HepG2 (cell line): Measurements from ENCODE around the gene PLIN5. TPM values are rescaled to one million over a fixed set of nuclear protein-coding genes. Genes with fewer than 3 reads are reported as not detected.

Experiments used
- HMGXB3 ChIP-seq: sonication (generic); formaldehyde crosslinking; IDR thresholded peaks from 2 replicates; pipeline ENCODE4 v1.4.0; 2020; ENCODE audit warnings: missing genetic modification reagents, borderline replicate concordance
- HNF4A ChIP-seq: sonication (generic); formaldehyde crosslinking; IDR thresholded peaks from 2 replicates; pipeline ENCODE4 v1.4.0; 2020; ENCODE audit warnings: missing genetic modification reagents
- HOXA5 ChIP-seq: sonication (generic); formaldehyde crosslinking; IDR thresholded peaks from 2 replicates; pipeline ENCODE4 v1.4.0; 2020; ENCODE audit warnings: missing genetic modification reagents
- RAD21 ChIP-seq: fragments of 450-650 bp; formaldehyde crosslinking; IDR thresholded peaks from 2 replicates; pipeline ENCODE4 v1.5.0; 2020; ENCODE audit warnings: mild to moderate bottlenecking
- RARA ChIP-seq: IDR thresholded peaks from 2 replicates; pipeline ENCODE4 v1.6.1; 2016; ENCODE audit warnings: missing genetic modification reagents, missing compliant biosample characterization
- ZMYM2 ChIP-seq: sonication (generic); formaldehyde crosslinking; IDR thresholded peaks from 2 replicates; pipeline ENCODE4 v1.8.0; 2022; ENCODE audit warnings: mild to moderate bottlenecking, missing genetic modification reagents
- ZNF253 ChIP-seq: sonication (generic); formaldehyde crosslinking; IDR thresholded peaks from 2 replicates; pipeline ENCODE4 v1.8.0; 2022; ENCODE audit warnings: mild to moderate bottlenecking, missing genetic modification reagents, borderline replicate concordance
- ZNF687 ChIP-seq: sonication (generic); formaldehyde crosslinking; IDR thresholded peaks from 2 replicates; pipeline ENCODE4 v1.5.1; 2020; ENCODE audit warnings: mild to moderate bottlenecking, missing genetic modification reagents, moderate library complexity
- polyA plus RNA-seq, 8 experiments: library from polyadenylated mRNA; depleted of rRNA in 3 of 8; stranded (reverse) in 7 of 8; unstranded in 1 of 8; fragments of >200 nt; fragmentation: Illumina TruSeq in 4 of 8; extraction: Trizol in 4 of 8; gene quantifications; 2 replicates each; pipeline versions ENCODE4 v1.2.1 to v1.2.3, GENCODE V29; 2011 to 2016; ENCODE audit warnings: low read depth in 4 of 8, missing spikeins in 1 of 8, mixed read lengths in 1 of 8; ENCODE audit not compliant: insufficient read depth in 1 of 8
- total RNA-seq, 5 experiments: library from RNA; depleted of rRNA; stranded (reverse); fragments of >200 nt; fragmentation: Illumina TruSeq; extraction: Trizol; gene quantifications; 2 replicates each; pipeline ENCODE4 v1.2.3, GENCODE V29; 2016; ENCODE audit warnings: low read depth in 1 of 5
- TF ChIP-seq, protein P1 (sequence below): sonication (generic); formaldehyde crosslinking; IDR thresholded peaks from 2 replicates; pipeline ENCODE4 v1.4.0; 2020; ENCODE audit warnings: missing genetic modification reagents

PLIN5 gene
- total and polyA plus RNA-seq, 2 of the 13 experiments (the other 11 are each of a cell fraction or from before 2014, with no cell fraction given), result 1.8 to 4.8 TPM

GRCh38 chr19:4576016-4576933 is 41.3 kb upstream of the PLIN5 start (continued):
- TF ChIP-seq, protein P1, sequence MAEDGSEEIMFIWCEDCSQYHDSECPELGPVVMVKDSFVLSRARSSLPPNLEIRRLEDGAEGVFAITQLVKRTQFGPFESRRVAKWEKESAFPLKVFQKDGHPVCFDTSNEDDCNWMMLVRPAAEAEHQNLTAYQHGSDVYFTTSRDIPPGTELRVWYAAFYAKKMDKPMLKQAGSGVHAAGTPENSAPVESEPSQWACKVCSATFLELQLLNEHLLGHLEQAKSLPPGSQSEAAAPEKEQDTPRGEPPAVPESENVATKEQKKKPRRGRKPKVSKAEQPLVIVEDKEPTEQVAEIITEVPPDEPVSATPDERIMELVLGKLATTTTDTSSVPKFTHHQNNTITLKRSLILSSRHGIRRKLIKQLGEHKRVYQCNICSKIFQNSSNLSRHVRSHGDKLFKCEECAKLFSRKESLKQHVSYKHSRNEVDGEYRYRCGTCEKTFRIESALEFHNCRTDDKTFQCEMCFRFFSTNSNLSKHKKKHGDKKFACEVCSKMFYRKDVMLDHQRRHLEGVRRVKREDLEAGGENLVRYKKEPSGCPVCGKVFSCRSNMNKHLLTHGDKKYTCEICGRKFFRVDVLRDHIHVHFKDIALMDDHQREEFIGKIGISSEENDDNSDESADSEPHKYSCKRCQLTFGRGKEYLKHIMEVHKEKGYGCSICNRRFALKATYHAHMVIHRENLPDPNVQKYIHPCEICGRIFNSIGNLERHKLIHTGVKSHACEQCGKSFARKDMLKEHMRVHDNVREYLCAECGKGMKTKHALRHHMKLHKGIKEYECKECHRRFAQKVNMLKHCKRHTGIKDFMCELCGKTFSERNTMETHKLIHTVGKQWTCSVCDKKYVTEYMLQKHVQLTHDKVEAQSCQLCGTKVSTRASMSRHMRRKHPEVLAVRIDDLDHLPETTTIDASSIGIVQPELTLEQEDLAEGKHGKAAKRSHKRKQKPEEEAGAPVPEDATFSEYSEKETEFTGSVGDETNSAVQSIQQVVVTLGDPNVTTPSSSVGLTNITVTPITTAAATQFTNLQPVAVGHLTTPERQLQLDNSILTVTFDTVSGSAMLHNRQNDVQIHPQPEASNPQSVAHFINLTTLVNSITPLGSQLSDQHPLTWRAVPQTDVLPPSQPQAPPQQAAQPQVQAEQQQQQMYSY, result 0 out of 2 replicates have a peak, but pooled peaks have one; percentile 4
- TF ChIP-seq RAD21 (CRISPR knock-in tag) (peak; percentile 86), HOXA5 (CRISPR knock-in tag) (no peak), ZNF253 (CRISPR knock-in tag) (no peak), RARA (0 out of 2 replicates have a peak, but pooled peaks have one; percentile 7), ZNF687 (peak; percentile 58), HNF4A (CRISPR knock-in tag) (peak; percentile 63), HMGXB3 (CRISPR knock-in tag) (no peak), ZMYM2 (CRISPR knock-in tag) (peak; percentile 83)
